NOMO-1 treated with dmso at 0.1 percent for 144 hours (cell line): ENCODE data around the gene TLCD3A.
"Not testable (repeated sequence)": the region's sequence is repeated elsewhere in the genome, so short reads cannot be mapped to it uniquely, and the experiment has no call there.

ENCODE experiments used
- DNase-seq: peaks from one replicate; lab custom pipeline; 2025; ENCODE audit not compliant: unreplicated experiment; lab: John Stamatoyannopoulos, UW

TLCD3A gene

DNA sequence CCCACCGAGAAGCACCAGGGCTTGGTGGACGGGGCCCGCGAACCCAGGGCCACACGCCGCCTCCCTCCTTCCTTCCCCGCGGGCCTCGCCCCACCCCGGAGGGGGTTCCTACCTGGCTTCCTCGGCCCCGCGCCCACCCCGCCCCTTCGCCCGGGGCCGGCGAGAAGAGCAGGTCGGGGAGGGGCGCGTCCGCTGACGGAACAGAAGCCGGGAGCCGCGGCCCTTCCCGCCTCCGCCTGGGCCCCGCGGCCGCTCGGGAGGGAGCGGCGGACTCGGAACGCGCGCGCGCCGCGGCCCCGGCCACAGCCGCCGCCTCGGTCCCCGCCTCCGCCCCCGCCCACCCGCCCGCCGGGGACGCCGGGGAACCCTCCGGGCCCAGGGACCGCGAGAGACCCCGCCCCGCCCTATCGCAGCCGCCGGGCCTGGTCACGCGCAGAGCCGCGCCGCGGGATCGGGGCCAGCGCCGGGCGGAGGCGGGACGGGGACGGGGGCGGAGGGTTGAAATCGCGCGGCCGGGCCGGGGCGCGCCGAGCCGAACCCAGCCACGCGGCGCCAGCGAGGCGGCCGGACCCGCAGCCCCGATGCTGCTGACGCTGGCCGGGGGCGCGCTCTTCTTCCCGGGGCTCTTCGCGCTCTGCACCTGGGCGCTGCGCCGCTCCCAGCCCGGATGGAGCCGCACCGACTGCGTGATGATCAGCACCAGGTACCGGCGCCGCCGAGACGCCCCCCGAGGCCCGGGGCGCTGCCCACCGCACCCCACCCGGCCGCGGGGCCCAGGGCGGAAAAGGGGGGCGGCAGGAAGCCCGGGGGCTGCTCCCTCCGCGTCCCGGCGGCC, at the start of gene TLCD3A:
TSS of gene TLCD3A (plus strand) at position 530 of the 835 bp plus-strand sequence. CDS start at position 582, 52 bp downstream.
- DNase-seq = no peak

DNA sequence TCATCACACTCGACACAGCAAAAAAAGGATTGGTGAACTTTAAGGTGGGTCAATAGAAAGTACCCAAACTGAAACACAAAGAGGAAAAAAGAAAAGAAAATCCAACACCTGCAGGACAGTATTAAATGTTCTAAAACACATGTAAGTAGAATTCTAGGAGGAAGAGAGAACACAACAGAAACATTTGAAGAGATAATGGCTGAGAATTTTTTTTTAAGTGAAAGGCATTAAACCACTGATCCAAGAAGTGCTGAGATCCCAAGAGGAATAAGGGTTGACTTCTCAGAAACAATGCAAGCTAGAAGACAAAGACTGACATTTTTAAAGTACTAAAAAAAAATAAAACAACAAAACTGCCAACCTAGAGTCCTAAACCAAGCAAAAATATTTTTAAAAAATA, 49.4 kb upstream of the TLCD3A start:
- no peak for DNase-seq

DNA sequence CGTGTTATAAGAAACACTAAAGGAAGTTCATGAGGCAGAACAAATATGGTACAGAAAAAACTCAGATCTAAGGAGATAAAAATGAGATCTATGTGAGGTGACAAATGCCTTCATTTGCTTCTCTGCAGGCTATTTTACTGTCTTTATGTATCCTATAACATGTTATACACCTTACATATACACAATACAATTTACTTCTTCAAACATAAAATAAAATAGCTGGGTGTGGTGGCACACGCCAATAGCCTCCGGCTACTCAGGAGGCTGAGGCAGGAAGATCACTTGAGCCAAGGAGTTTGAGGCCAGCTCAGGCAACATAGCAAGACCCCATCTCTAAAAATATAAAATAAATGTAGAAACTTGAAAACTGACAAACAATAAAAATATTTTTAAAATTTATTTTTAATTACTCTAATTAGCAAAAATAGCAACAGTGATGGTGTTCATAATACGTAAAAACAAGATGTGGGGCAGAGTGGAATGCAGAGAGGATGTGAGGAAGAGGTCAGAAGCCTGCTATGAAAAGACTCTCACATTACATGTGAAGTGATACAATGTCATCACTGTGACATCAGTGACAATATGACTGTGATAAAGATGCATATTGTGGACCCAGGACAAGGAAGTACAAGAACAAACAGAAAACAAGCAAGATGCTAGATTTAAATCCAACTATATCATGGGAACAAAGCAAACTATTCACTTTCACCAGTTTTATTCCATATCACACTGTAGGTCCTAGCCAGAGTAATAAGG, 48.7 kb upstream of the TLCD3A start:
- DNase-seq = no peak

DNA sequence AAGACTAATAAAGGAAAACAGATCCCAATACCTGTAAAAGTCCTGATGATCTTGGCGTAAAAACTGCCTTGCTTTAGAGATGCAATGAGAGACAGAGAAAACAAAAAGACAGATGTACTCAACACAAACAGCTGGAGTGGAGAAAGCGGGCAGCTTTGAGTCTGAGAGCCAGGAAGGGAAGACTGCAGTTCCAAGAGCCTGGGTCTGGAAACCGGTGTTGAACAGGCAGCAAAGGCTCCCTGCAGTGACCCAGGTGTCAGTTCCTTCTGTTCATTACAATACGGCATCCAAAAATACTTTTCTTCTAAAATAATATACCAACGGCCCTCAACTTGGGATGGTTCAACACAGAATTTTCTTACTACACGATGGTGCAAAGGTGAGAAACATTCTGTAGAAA, 47.4 kb upstream of the TLCD3A start:
- DNase-seq = no peak

DNA sequence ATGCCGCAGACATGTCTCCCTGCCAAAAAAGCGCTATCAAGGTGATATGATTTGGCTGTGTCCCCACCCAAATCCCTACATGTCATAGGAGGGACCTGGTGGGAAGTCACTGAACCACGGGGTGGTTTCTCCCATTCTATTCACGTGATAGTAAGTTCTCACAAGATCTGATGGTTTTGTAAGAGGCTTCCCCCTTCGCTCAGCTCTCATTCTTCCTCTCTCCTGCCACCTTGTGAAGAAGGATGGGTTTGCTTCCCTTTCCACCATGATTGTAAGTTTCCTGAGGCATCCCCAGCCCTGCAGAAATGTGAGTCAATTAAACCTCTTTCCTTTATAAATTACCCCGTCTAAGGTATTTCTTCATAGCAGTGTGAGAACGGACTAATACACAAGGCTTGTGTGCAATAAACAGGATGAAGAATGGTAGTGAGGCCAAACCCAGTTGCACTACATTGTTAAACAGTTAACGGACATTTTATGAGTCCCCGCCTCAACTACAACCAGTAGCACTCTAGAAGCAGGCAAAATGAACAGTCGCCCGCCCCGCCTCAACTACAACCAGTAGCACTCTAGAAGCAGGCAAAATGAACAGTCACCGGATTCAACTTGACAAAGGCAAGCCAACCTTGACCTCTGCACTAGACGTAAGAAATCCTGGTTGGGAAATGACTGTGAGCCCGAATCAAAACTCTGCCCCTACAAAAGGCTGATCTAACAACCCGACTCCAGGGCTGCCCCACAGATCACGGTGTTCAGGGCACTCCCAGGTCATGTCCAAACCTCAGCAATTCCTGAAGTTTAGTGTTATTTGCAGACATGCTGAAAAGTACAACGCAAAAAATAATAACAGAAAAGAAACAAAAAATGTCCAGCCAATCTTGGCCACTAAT, 44.1 kb upstream of the TLCD3A start:
- no peak for DNase-seq

DNA sequence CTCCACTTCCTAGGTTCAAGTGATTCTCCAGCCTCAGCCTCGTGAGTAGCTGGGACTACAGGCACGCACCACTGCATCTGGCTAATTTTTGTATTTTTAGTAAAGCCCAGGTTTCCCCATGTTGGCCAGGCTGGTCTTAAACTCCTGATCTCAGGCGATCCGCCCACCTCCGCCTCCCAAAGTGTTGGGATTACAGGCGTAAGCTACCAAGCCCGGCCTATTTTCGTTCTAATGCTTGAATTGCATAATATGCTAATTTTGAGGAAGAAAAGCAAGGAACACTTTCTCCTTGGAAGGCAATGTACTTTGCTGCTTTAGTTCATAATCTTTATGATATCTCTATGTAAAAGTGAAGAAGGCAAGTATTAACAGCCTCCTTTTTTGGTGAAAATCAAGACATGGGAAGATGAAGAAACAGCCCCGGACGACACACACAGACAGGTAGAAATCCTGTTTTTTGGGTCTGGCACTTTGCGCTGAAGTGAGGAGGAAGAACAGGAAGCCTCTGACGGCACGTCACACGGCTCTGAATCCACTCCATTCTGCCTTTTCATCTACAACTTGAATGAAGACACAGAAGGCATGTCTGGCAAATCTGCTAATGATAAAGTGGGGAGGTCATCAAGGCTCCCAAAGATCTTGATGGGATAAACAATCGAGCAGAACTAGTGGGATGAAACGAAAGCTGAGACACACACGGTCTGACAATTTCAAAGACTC, 42.7 kb upstream of the TLCD3A start:
- no peak for DNase-seq

DNA sequence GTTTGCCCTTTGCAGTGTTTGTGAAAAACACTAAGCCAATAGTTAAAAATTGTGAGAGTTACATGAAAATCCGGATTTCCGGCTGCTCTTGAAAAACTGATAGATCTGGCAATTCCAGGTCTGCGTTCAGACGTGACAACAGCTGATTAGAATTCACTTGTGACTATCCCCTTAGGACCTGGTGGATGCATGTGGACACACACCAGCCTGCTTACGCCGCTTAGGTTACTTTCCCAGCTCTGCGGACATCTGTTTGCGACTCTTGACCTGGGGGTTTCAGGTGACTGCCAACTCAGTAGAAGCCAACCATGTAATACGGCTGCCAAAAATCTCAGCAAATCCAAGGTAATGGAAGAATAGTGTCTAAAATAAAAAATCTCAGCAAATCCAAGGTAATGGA, 42.0 kb upstream of the TLCD3A start:
- no peak for DNase-seq

DNA sequence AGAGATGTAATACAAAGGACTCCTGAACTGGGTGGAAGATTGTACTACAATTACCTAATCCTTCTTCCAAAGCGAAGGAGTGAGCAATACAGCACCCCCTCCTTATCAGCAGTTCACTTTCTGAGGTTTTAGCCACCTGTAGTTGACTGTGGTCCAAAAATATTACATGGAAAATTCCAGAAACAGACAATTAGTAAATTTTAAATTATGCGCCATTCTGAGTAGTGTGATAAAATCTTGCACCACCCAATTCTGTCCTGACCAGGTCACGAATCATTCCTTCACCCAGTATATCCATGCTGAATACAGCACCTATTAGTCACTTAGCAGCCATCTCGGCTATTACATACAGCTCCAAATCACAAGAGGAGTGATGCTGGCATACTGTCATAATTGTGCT, 41.0 kb upstream of the TLCD3A start:
- no peak for DNase-seq

DNA sequence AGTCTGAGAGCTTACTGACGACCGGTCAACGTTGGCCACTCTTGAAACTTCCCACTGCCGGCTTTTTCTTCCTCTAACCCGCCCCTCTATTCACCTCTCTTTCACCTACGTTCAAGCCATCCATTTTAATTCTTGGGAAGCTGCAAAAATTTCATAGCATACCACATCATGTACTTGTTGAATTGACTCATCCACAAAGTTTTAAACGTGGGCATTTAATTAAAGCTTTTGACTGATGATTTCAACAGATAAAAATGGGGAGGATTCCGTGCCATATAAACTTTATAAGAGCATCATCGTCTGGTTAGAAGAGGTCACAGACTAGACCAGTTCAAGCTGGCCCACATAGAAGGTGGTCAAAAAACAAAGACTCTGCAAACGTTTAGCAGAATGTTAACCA, 40.3 kb upstream of the TLCD3A start:
- DNase-seq = no peak

DNA sequence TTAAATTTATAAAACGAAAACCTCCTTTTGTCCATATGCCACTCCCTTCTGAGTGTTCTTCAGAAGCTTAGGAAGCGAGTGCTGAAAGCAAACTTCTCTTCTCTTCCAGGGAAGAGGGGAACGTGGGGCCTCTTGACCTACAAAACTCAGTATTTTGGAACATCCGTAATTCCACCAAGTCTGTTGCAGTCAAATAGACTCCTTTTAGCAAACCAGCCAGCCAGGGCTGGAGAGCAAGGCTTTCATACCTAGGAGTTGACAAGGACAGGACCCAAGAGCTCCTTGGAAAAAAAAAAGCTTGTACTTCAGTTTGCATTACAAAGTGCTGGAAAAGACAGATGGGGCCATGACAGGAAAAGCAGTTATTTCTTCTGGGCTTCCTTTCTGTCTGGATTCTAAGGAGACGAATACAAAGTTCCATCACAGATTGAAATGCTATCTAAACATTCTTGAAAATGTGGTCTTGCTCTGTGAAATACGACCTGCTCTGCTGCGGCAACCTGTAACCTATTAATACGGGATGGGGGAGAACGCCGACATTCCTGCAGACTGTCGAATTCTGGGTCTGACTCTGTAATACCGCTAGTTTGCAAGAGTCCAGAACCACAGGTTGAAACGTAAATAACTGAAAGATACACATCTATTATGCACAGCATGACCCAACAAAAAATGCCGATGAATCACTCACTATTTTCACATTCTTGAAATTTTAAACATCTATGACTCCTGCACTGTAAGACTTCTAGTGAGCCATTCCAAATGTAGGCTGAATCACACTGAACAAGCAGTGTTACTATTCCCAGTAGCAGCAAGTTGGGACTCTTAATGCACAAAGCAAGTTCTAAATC, 38.4 kb upstream of the TLCD3A start:
- DNase-seq = no peak

DNA sequence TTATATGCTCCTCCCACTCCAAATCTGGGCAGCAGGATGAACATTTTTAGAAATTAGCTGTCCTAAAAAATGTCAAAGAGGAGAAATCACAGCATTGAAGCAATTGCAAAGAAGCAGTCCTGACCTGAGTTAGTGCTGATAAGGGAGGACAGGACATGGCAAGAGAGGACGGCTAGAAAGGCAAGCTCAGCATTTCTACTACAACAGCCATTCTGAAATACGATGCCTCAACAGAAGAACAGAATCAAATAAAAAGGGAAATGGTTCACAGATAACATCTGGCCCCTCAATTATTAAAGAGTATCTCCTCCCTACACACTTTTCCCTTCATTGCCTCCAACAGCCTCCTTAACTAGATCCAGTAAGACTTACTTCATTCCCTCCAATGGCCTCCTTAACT, 36.0 kb upstream of the TLCD3A start:
- DNase-seq = no peak

DNA sequence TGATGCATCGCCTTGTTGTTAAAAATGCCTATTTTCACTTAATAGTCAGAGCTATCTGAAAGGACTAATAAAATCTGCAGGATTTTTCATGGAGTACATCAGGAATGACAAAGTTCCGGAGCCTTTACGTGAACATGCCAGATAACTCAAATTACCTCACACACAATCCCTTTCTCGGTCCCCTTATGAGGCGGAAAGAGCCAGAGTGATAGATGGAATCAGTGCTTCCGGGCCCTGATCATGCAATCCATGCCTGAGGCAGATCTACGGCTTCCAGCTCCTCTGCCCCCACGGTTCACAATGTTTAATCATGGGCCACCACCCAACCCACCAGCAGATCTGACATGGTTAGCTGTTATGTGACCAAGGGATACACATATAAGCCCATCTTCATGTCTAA, 34.7 kb upstream of the TLCD3A start:
- no peak for DNase-seq

DNA sequence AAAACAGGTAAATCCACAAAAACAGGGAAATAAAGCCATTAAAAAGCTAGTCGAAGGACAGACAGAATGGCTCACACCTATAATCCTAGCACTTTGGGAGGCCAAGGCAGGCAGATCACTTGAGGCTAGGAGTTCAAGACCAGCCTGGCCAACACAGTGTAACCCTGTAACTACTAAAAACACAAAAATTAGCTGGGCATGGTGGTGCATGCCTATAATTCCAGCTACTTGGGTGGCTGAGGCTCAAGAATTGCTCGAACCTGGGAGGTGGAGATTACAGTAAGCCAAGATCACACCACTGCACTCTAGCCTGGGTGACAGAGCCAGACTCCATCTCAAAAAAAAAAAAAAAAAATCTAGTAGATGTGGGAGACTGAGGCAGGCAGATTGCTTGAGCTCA, 34.3 kb upstream of the TLCD3A start:
- DNase-seq = not testable (repeated sequence)

DNA sequence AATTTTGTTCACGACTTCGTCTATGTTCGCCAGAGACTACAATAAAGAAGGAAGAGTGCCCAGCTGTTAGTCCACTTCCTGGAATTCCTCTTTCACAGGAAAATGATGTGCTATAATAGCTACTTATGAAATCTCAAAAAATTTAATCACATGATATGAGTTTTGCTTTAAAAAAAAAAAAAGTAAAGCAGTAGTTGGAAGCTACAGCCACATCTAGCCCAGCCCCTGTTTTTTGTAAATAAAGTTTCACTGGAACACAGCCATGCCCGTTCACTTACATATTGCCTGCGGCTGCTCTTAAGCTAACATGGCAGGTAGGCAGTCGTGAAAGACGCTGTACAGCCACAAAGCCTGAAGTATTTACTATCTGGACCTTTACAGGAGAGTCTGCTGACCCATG, 33.1 kb upstream of the TLCD3A start:
- DNase-seq = no peak

DNA sequence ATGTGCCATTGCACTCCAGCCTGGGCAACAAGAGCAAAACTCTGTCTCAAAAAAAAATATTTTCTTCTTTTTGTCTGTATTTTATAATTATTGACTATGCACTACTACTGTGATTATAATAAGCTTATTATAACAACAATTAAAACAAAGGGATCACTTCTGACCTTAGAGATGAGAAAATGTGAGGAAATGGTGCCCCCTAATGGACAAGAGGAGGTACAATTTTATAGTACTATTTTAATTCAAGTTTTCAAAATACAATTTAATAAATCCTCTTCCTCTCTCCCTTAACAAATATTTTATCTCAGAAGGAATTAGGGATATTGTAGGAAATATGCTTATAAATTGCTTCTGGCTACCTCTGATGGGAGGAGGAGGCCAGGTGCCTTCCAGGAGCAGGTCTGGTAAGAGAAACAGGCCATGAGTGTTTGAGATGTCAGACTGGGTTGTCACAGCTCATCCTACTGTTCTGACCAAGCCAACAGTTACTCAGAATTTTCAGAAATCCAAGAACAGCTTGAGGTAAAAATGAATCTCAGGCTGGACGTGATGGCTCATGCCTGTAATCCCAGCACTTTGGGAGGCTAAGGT, 31.8 kb upstream of the TLCD3A start:
- DNase-seq = no peak

DNA sequence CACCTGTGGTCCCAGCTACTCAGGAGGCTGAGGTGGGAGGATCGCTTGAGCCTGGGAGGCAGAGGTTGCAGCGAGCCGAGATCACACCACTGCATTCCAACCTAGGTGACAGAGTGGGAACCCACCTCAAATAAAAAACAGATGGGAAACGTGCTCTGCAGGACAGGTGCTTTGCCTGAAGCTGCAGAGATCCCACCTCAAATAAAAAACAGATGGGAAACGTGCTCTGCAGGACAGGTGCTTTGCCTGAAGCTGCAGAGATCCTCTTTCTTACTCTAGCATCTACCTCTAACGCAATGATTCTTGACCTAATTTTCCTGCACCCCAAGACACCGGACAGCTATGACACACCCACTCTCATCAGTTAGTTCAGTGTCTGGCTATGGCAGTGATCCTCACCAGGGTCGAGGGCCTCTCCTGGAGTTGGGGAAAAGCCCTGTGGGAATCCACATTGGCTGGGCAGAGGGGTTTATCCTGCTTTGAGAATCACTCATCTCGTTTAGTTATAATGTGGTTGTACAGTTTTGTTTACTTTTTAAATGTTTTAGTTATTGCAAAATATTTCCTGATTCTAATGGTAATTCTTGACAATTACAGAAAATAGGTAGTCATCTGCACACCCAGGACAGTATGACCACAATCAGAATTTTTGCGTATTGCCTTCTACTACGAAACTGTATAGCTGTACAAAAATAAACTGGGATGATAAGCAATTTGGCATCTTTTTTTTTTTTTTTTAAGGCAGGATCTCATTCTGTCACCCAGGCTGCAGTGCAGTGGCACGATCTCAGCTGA, 29.1 kb upstream of the TLCD3A start:
- no peak for DNase-seq

DNA sequence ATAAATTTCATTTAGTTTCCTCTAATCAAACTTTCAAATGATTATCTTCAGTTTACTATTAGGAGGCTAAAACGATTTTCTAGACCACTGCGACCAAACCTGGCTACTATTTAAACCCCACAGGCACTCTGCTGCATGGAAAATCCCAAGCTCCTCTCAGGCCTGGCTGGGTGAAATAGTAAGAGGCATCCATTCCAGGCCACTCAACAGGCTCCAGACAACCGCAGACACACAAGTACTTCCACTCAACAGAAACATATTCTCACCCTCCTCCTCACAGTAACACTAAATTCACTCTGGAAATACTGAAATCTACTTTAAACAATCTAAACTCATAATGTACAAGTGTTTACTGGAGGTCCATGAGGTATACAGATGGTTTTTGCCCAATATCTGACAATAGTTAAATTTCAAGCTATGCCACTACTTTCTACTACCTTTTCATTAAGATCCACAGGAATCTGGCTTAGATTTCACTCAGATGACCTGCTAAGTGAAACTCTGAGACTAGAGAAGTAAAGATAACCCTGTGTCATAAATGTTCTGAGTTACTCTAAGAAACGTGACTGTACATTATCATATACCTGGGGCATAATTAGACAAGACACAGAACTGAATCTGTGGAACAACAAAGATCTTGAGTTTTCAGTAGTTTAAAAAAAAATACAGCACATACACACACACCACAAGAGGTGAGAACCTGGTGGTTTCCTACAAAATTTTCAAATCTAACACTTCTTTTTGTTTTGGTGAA, 28.1 kb upstream of the TLCD3A start:
- DNase-seq = no peak

DNA sequence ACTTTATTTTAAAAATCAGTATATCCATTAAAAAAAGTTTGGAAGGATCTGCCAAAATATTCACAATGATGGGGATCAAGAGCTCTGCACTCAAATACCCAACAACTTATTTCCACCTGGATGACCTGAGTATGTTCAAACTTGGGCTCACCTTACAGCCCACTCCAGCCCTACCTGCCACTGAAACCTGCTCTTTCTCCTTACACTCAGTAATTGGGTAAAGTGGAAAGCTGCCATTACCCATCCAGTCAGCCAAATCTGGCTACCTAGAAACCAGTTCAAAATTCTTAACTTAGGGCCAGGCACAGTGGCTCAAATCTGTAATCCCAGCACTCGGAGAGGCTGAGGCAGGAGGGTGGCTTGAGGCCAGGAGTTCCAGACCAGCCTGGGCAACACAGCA, 27.4 kb upstream of the TLCD3A start:
- DNase-seq = no peak
